GM19395 (cell line): Measurements from ENCODE around the gene PDE3B.
A peak's percentile ranks its signal among the peaks of the same experiment; 100 is the strongest.
"Not testable (repeated sequence)": the region's sequence is repeated elsewhere in the genome, so short reads cannot be mapped to it uniquely, and the experiment has no call there.

Experiments used
- ATAC-seq: cut with Tn5 transposase; IDR thresholded peaks from one replicate; pipeline ENCODE4 v1.9.1; 2021; ENCODE audit warnings: mild to moderate bottlenecking, moderate library complexity; ENCODE audit not compliant: unreplicated experiment

The PDE3B gene

DNA sequence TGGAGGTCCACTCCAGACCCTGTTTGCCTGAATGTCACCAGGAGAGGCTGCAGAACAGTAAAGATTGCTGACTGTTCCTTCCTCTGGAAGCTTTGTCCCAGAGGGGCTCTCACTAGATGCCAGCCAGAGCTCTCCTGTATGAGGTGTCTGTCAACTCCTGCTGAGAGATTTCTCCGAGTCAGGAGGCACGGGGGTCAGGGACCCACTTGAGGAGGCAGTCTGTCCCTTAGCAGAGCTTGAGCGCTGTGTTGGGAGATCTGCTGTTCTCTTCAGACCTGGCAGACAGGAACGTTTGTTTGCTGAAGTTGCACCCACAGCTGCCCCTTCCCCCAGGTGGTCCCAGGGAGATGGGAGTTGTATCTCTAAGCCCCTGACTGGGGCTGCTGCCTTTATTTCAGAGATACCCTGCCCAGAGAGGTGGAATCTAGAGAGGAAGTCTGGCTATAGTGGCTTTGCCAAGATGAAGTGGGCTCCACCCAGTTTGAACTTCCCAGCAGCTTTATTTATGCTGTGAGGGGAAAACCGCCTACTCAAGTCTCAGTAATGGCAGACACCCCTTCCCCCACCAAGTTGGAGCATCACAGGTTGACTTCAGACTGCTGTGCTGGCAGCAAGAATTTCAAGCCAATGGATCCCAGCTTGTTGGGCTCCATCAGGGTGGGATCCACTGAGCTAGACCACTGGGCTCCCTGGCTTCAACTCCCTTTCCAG, 99.4 kb downstream of the PDE3B start:
- ATAC-seq, result no peak

- ATAC-seq, result not testable (repeated sequence)
Observed at GRCh38 chr11:14743667-14744066, 100.1 kb downstream of the PDE3B start.

DNA sequence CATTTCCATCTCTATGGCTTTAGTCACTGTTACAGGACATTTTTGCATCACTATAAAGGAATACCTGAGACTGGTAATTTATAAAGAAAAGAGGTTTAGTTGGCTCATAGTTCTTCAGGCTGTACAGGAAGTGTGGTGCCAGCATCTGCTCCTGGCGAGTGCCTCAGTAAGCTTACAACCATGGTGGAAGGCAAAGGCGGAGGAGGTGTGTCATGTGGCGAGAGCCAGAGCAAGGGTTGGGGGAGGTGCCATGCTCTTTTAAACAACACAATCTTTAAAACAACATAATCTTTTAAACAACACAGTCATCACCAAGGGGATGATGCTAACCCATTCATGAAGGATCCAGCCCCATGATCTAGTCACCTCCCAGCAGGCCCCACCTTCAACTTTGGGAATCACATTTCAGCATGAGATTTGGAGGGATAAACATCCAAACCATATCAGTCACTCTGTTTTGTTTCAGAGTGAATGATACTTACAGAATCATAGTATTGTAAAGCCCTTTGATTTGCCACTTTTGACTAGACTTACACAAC, 103.3 kb downstream of the PDE3B start:
- no peak for ATAC-seq

DNA sequence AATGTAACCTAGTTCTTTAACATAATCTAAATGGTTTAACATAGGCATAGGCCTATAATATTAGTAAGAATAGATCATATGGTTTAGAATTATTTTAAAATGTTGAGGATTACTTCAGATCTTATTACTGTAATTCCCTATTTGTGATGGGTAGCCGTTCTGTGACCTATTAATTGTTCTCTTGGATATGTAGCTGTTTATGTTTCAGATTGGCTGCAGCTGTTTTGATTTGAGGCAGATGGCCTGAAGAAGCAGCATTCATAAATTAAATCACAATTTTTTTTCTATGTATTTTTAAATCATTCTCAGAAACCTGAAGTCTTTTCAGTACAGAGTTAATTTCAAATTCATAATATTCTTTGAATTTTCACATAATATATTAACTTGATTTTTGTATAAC, 104.5 kb downstream of the PDE3B start:
- ATAC-seq, result no peak

- ATAC-seq, result no peak
Observed at GRCh38 chr11:14750911-14751310, 107.3 kb downstream of the PDE3B start.

DNA sequence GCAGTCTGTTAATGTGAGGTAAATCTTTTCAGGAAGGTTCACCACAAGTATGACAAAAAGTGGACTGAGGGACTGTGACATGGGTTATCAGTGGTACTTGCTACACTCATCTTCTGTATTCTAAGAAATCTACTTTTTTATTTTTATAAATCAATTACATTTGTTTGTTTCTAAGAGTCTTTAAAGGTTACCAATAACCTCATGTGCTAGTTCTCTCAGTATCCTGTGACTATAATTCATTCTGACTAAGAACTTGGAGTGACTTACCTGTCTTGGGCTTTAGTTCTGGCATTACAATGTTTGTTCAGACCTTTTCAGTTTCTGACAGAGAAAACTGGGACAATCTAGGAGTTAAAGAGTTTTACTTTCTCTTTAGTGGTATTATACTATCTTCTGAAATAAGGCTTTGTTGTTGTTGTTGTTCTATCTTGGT, 108.4 kb downstream of the PDE3B start:
- ATAC-seq, result no peak

DNA sequence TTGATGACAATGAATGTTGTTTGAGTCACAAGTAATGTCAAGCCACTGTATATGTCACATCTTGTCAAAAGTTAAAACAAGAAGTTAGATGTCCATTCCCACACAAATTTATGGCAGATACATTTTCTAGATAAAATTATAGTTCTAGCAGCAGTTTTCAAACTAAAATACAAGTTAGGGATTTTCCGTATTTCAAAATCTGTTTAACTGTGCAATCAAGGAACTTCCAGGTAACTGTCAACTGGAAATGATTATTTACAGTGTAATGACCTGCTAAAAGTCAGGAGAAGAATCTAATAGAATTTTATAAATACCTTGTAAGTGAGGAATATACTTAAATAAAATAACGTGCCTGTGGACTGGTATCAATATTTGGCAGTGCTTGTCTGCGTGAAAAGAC, 111.5 kb downstream of the PDE3B start:
- ATAC-seq, result no peak

- no peak for ATAC-seq
Observed at GRCh38 chr11:14756349-14756748, 112.7 kb downstream of the PDE3B start.

DNA sequence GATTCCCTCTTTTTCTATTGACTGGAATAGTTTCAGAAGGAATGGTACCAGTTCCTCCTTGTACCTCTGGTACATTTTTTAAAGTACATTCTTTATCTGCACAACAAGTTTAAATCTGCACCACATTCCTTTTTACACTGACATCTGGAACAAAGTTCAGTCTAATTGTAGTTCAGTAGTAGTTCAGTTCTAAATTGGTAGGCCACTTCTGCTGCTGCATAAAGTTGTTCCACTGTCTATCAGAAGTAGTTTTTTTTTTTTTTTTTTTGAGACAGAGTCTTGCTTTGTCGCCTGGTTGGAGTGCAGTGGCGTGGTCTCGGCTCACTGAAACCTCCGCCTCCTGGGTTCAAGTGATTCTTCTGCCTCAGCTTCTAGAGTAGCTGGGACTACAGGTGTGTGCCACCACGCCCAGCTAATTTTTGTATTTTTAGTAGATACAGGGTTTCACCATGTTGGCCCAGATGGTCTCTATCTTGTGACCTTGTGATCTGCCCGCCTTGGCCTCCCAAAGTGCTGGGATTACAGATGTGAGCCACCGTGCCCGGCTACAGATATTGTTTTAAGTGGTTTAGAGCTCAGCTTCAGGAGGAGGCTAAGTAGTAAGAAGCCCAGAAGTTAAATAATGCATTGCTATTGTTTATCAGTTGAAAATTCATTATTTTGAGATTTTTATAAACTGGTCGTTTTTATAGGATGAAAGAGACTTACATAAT, 115.9 kb downstream of the PDE3B start:
- not testable (repeated sequence) for ATAC-seq

GRCh38 chr11:14764179-14764578, 120.6 kb downstream of the PDE3B start:
- ATAC-seq, result no peak

DNA sequence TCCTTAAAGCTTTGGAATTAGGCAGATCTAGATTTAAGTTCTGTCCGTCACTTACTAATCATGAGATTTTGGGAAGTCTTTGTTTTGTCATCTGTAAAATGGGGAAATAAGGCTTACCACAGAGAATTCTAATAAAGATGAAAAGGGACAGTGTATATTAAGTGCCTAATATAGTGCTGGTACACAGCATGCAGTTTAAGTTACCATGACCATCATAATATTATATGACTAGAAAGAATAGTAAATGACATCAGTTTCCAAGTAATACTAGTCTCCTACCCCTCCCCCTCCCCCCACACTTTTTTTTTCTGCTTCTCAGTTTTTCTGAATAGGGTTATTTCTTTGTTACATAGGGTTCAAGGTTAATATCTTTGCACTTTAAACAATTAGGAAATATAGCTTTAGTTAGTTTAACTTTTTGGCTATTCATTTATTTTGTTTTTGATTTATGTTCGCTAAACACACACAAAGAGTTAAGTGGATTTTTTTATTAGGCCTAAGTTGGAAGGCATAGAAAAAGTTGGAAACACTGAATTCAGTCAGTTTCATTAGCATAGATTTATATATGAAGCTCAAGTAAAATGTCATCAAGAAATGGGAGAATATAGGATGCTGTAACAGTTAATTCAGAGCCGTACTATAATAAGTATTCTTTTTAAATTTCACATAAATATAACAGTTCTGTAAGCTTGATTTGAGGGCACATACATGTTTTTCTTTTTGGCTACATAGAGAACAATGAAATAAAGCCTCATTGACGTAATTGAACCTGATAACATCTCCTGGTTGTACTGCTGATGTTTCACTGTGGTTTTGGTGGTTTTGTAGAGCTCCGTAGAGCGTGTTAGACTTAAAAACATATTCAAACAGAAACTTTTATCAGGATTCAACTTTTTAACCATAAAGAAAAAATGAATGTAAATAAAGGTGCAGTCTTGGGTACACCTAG, 121.2 kb downstream of the PDE3B start:
- ATAC-seq, result peak; percentile 95

- ATAC-seq, result no peak
Observed at GRCh38 chr11:14766585-14766984, 123.0 kb downstream of the PDE3B start.

DNA sequence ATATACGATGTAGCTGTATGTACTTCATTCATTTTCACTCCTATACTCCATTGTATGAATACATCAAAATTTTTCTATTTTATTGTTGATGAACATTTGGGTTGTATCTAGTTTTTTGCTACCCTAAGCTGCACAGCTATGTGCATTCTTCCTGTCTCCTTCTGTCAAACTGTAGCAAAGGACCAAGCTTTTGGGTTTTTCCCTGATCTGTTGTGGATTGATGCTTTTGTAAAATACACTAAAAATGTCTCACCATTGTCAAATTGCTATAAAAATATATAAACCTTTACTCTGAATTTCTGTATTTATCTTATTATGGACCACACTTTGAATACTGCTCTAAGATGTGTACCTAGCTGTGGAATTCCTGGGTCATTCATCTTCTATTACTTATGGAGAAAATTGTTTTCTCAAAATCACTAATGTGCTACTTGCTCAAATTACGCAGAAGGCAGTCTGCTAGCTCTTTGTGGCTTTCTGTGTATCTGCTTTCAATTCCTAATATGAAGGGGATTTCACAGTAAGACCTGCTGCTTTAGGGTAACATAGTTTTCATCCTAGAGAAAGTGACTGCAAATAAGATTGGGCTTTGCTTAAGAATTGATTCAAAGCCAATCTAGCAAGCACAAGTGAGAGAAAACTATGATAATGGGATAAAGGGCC, 125.1 kb downstream of the PDE3B start:
- peak; percentile 55 for ATAC-seq

GRCh38 chr11:14773755-14774154, 130.2 kb downstream of the PDE3B start:
- no peak for ATAC-seq

- ATAC-seq, result no peak
Observed at GRCh38 chr11:14774721-14775120, 131.1 kb downstream of the PDE3B start.

DNA sequence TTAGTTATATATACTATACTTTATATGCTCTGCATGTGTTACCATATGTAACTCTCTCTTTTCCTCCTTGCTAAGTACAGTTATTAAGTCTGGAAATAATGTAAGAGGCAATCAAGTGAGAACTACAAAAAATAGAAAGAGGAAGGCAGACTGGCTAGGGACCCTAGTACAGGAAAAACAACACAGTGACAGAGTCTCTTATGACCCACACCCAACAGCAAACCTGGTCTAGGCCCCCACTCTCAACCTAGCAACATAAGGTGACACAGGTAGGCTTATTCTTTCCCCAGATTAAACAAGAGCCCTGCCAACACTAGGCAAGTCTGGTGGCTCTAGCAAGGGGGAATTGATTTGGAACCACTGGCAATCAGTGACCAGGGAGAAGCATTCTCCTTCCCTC, 132.3 kb downstream of the PDE3B start:
- no peak for ATAC-seq

DNA sequence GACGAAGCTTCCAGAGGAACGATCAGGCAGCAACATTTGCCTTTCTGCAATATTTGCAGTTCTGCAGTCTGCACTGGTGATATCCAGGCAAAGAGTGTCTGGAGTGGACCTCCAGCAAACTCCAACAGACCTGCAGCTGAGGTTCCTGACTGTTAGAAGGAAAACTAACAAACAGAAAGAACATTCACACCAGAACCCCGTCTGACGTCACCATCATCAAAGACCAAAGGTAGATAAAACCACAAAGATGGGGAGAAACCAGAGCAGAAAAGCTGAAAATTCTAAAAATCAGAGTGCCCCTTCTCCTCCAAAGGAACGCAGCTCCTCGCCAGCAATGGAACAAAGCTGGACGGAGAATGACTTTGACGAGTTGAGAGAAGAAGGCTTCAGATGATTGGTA, 134.9 kb downstream of the PDE3B start:
- ATAC-seq, result not testable (repeated sequence)

DNA sequence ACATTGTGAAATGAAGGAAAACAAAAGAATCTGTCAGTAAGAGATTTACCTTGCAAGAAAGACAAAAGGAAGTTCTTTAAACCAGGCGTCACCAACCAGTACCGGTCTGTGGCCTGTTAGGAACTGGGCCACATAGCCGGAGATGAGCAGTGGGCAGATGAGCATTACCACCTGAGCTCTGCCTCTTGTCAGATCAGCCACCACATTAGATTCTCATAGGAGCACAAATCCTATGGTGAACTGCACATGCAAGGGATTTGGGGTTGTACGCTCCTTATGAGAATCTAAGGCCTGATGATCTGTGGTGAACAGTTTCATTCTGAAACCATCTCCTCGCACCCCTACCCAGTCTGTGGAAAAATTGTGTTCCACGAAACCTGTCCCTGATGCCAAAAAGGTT, 140.2 kb downstream of the PDE3B start:
- no peak for ATAC-seq

DNA sequence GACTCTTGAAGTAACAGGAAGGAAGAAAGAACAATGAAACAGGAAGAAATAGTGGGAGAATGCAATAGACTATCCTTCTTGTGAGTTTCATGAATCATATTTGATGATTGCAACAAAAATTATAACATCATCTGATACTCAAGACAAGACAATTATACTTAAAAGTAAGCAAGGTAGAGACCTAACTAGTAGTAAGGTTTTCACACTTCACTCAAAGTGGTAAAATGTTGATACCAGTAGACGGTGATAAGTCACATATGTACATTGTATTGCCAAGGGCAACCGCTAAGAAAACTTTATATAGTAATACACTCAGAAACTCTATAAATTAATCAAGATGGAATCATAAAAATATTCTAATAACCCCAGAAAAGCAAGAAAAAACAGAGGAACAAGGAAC, 140.6 kb downstream of the PDE3B start:
- no peak for ATAC-seq

- no peak for ATAC-seq
Observed at GRCh38 chr11:14789879-14790484, 146.4 kb downstream of the PDE3B start.
